Thyroid gland (tissue), 4 donors: ENCODE data around the gene MTFMT.

Experiments used
- POLR2A ChIP-seq, 2 donors: fragments of 450-650 bp; IDR thresholded peaks; one replicate each; pipeline ENCODE4 v1.6.1; 2017; ENCODE audit warnings: antibody characterized with exemption in 2 of 2, mild to moderate bottlenecking in 2 of 2, moderate library complexity in 1 of 2
- TF ChIP-seq, protein P1 (sequence below), 6 experiments: fragments of 200-600 bp in 3 of 6; fragments of 450-650 bp in 3 of 6; sonication (generic) in 3 of 6; IDR thresholded peaks; one replicate each; pipeline ENCODE4 v1.5.1; 2016 to 2019; ENCODE audit warnings: antibody characterized with exemption in 6 of 6, mild to moderate bottlenecking in 2 of 6, inconsistent platforms in 1 of 6, moderate library complexity in 1 of 6

DNA sequence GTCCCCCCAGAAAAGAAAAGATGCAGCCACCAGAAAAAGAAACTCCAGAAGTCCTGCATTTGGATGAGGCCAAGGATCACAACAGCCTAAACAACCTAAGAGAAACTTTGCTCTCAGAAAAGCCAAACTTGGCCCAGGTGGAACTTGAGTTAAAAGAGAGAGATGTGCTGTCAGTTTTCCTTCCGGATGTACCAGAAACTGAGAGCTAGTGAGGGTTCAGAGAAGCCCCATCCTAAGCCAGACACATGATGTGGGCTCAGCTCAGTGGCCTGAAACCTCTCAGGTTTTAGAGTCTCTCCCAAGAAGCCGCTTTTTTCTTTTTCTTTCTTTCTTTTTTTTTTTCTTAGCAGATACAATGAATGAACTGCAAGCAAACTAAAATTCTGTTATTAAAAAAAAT, 23.5 kb upstream of the MTFMT start:
- TF ChIP-seq, protein P1, sequence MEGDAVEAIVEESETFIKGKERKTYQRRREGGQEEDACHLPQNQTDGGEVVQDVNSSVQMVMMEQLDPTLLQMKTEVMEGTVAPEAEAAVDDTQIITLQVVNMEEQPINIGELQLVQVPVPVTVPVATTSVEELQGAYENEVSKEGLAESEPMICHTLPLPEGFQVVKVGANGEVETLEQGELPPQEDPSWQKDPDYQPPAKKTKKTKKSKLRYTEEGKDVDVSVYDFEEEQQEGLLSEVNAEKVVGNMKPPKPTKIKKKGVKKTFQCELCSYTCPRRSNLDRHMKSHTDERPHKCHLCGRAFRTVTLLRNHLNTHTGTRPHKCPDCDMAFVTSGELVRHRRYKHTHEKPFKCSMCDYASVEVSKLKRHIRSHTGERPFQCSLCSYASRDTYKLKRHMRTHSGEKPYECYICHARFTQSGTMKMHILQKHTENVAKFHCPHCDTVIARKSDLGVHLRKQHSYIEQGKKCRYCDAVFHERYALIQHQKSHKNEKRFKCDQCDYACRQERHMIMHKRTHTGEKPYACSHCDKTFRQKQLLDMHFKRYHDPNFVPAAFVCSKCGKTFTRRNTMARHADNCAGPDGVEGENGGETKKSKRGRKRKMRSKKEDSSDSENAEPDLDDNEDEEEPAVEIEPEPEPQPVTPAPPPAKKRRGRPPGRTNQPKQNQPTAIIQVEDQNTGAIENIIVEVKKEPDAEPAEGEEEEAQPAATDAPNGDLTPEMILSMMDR (IDR thresholded peaks at IDR 0.05) = no peak
- TF ChIP-seq POLR2A (IDR thresholded peaks at IDR 0.05) = no peak
